HEK293 (cell line): Measurements from ENCODE around the gene SLAMF9.
A peak's percentile ranks its signal among the peaks of the same experiment; 100 is the strongest.

Experiments
- MZF1 ChIP-seq: fragments of 450-650 bp; formaldehyde crosslinking; IDR thresholded peaks from 2 replicates; pipeline ENCODE4 v1.5.1; 2017; ENCODE audit warnings: missing biosample characterization, missing genetic modification characterization, borderline replicate concordance
- PRDM10 ChIP-seq: fragments of 450-650 bp; formaldehyde crosslinking; IDR thresholded peaks from 2 replicates; pipeline ENCODE4 v1.5.1; 2016; ENCODE audit warnings: missing biosample characterization, missing genetic modification characterization
- SETDB1 ChIP-seq: IDR thresholded peaks from one replicate; pipeline ENCODE4 v1.6.1; 2017; ENCODE audit warnings: mild to moderate bottlenecking, low read length, moderate library complexity, mixed read lengths; ENCODE audit not compliant: insufficient read length
- SP2 ChIP-seq: fragments of 450-650 bp; formaldehyde crosslinking; IDR thresholded peaks from 2 replicates; pipeline ENCODE4 v1.5.1; 2016; ENCODE audit warnings: missing biosample characterization, missing genetic modification characterization
- ZFHX2 ChIP-seq: fragments of 450-650 bp; formaldehyde crosslinking; conservative IDR thresholded peaks from 2 replicates; pipeline ENCODE4 v1.5.1; 2016; ENCODE audit warnings: missing biosample characterization, missing genetic modification characterization
- ZFP37 ChIP-seq: fragments of 450-650 bp; formaldehyde crosslinking; IDR thresholded peaks from 2 replicates; pipeline ENCODE4 v1.5.1; 2016; ENCODE audit warnings: missing biosample characterization, missing genetic modification characterization
- ZFP69B ChIP-seq: fragments of 450-650 bp; formaldehyde crosslinking; IDR thresholded peaks from 2 replicates; pipeline ENCODE4 v1.5.1; 2016; ENCODE audit warnings: missing biosample characterization, missing genetic modification characterization
- ZNF112 ChIP-seq: fragments of 450-650 bp; formaldehyde crosslinking; IDR thresholded peaks from 2 replicates; pipeline ENCODE4 v1.5.0; 2017; ENCODE audit warnings: missing biosample characterization, missing genetic modification characterization
- ZNF202 ChIP-seq: fragments of 450-650 bp; formaldehyde crosslinking; IDR thresholded peaks from 2 replicates; pipeline ENCODE4 v1.5.1; 2016; ENCODE audit warnings: missing biosample characterization, missing genetic modification characterization, borderline replicate concordance
- ZNF214 ChIP-seq: fragments of 450-650 bp; formaldehyde crosslinking; IDR thresholded peaks from 2 replicates; pipeline ENCODE4 v1.5.1; 2017; ENCODE audit warnings: missing biosample characterization, mild to moderate bottlenecking, missing genetic modification characterization, borderline replicate concordance
- ZNF266 ChIP-seq: fragments of 450-650 bp; formaldehyde crosslinking; IDR thresholded peaks from 2 replicates; pipeline ENCODE4 v1.5.1; 2016; ENCODE audit warnings: missing biosample characterization, missing genetic modification characterization, low read depth
- ZNF274 ChIP-seq, 2 experiments: fragments of 200-500 bp in 1 of 2; fragments of 450-650 bp in 1 of 2; sonication (Bioruptor generic) in 1 of 2; formaldehyde crosslinking in 1 of 2; IDR thresholded peaks; 2 replicates each; pipeline versions ENCODE4 v1.5.1 to v1.6.1; 2014 to 2016; ENCODE audit warnings: borderline replicate concordance in 1 of 2, inconsistent platforms in 1 of 2, low read length in 1 of 2, missing biosample characterization in 1 of 2, missing genetic modification characterization in 1 of 2
- ZNF311 ChIP-seq: fragments of 450-650 bp; formaldehyde crosslinking; IDR thresholded peaks from 2 replicates; pipeline ENCODE4 v1.5.1; 2017; ENCODE audit warnings: missing biosample characterization, missing genetic modification characterization, borderline replicate concordance
- ZNF416 ChIP-seq: fragments of 450-650 bp; formaldehyde crosslinking; IDR thresholded peaks from 2 replicates; pipeline ENCODE4 v1.5.1; 2016; ENCODE audit warnings: missing biosample characterization, missing genetic modification characterization
- ZNF426 ChIP-seq: fragments of 450-650 bp; formaldehyde crosslinking; IDR thresholded peaks from 2 replicates; pipeline ENCODE4 v1.5.1; 2017; ENCODE audit warnings: missing biosample characterization, missing genetic modification characterization, mild to moderate bottlenecking, inconsistent platforms, moderate library complexity
- ZNF501 ChIP-seq: fragments of 450-650 bp; formaldehyde crosslinking; IDR thresholded peaks from 2 replicates; pipeline ENCODE4 v1.5.1; 2016; ENCODE audit warnings: missing biosample characterization, missing genetic modification characterization
- ZNF624 ChIP-seq: fragments of 450-650 bp; formaldehyde crosslinking; IDR thresholded peaks from 2 replicates; pipeline ENCODE4 v1.5.1; 2017; ENCODE audit warnings: missing biosample characterization, missing genetic modification characterization
- ZNF626 ChIP-seq: fragments of 450-650 bp; sonication (Bioruptor Pico); formaldehyde crosslinking; IDR thresholded peaks from 2 replicates; pipeline ENCODE4 v1.5.1; 2018; ENCODE audit warnings: missing biosample characterization, missing genetic modification characterization, inconsistent platforms
- ZNF843 ChIP-seq: fragments of 450-650 bp; formaldehyde crosslinking; IDR thresholded peaks from 2 replicates; pipeline ENCODE4 v1.5.1; 2016; ENCODE audit warnings: missing biosample characterization, missing genetic modification characterization
- ZSCAN16 ChIP-seq: fragments of 450-650 bp; formaldehyde crosslinking; IDR thresholded peaks from 2 replicates; pipeline ENCODE4 v1.5.1; 2016; ENCODE audit warnings: missing biosample characterization, missing genetic modification characterization
- ZSCAN23 ChIP-seq: fragments of 450-650 bp; formaldehyde crosslinking; IDR thresholded peaks from 2 replicates; pipeline ENCODE4 v1.5.1; 2016; ENCODE audit warnings: missing biosample characterization, missing genetic modification characterization
- TF ChIP-seq, protein P1 (sequence below): fragments of 450-650 bp; IDR thresholded peaks from 2 replicates; pipeline ENCODE4 v1.5.1; 2018; ENCODE audit warnings: missing biosample characterization, mild to moderate bottlenecking, missing genetic modification characterization
- TF ChIP-seq, protein P2 (sequence below): fragments of 450-650 bp; formaldehyde crosslinking; IDR thresholded peaks from 2 replicates; pipeline ENCODE4 v1.5.1; 2016; ENCODE audit warnings: missing biosample characterization, missing genetic modification characterization
- TF ChIP-seq, protein P3 (sequence below): fragments of 450-650 bp; formaldehyde crosslinking; conservative IDR thresholded peaks from 2 replicates; pipeline ENCODE4 v1.5.1; 2016; ENCODE audit warnings: low read depth, missing biosample characterization, missing genetic modification characterization
- TF ChIP-seq, protein P4 (sequence below): fragments of 450-650 bp; formaldehyde crosslinking; IDR thresholded peaks from 2 replicates; pipeline ENCODE4 v1.5.1; 2016; ENCODE audit warnings: missing biosample characterization, missing genetic modification characterization

SLAMF9 gene

GRCh38 chr1:159916242-159917051, 37.6 kb downstream of the SLAMF9 start (continued):
- TF ChIP-seq ZNF626 (tag by site-specific recombination), result no peak
- TF ChIP-seq, protein P1, sequence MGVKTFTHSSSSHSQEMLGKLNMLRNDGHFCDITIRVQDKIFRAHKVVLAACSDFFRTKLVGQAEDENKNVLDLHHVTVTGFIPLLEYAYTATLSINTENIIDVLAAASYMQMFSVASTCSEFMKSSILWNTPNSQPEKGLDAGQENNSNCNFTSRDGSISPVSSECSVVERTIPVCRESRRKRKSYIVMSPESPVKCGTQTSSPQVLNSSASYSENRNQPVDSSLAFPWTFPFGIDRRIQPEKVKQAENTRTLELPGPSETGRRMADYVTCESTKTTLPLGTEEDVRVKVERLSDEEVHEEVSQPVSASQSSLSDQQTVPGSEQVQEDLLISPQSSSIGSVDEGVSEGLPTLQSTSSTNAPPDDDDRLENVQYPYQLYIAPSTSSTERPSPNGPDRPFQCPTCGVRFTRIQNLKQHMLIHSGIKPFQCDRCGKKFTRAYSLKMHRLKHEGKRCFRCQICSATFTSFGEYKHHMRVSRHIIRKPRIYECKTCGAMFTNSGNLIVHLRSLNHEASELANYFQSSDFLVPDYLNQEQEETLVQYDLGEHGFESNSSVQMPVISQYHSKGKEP (tag by site-specific recombination), result peak; percentile 95
- peak; percentile 84 for TF ChIP-seq ZFHX2
- TF ChIP-seq, protein P2, sequence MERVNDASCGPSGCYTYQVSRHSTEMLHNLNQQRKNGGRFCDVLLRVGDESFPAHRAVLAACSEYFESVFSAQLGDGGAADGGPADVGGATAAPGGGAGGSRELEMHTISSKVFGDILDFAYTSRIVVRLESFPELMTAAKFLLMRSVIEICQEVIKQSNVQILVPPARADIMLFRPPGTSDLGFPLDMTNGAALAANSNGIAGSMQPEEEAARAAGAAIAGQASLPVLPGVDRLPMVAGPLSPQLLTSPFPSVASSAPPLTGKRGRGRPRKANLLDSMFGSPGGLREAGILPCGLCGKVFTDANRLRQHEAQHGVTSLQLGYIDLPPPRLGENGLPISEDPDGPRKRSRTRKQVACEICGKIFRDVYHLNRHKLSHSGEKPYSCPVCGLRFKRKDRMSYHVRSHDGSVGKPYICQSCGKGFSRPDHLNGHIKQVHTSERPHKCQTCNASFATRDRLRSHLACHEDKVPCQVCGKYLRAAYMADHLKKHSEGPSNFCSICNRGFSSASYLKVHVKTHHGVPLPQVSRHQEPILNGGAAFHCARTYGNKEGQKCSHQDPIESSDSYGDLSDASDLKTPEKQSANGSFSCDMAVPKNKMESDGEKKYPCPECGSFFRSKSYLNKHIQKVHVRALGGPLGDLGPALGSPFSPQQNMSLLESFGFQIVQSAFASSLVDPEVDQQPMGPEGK (tag by site-specific recombination), result peak; percentile 73
- peak; percentile 92 for TF ChIP-seq MZF1 (tag by site-specific recombination)
- no peak for TF ChIP-seq SETDB1
- TF ChIP-seq SP2 (tag by site-specific recombination), result peak; percentile 35
- TF ChIP-seq ZNF112 (tag by site-specific recombination), result no peak
- peak; percentile 84 for TF ChIP-seq PRDM10 (tag by site-specific recombination)
- peak; percentile 91 for TF ChIP-seq ZNF501 (tag by site-specific recombination)
- TF ChIP-seq ZNF624, result no peak
- no peak for TF ChIP-seq ZNF416
- TF ChIP-seq ZNF843, result peak; percentile 98
- TF ChIP-seq, protein P3, sequence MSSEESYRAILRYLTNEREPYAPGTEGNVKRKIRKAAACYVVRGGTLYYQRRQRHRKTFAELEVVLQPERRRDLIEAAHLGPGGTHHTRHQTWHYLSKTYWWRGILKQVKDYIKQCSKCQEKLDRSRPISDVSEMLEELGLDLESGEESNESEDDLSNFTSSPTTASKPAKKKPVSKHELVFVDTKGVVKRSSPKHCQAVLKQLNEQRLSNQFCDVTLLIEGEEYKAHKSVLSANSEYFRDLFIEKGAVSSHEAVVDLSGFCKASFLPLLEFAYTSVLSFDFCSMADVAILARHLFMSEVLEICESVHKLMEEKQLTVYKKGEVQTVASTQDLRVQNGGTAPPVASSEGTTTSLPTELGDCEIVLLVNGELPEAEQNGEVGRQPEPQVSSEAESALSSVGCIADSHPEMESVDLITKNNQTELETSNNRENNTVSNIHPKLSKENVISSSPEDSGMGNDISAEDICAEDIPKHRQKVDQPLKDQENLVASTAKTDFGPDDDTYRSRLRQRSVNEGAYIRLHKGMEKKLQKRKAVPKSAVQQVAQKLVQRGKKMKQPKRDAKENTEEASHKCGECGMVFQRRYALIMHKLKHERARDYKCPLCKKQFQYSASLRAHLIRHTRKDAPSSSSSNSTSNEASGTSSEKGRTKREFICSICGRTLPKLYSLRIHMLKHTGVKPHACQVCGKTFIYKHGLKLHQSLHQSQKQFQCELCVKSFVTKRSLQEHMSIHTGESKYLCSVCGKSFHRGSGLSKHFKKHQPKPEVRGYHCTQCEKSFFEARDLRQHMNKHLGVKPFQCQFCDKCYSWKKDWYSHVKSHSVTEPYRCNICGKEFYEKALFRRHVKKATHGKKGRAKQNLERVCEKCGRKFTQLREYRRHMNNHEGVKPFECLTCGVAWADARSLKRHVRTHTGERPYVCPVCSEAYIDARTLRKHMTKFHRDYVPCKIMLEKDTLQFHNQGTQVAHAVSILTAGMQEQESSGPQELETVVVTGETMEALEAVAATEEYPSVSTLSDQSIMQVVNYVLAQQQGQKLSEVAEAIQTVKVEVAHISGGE (tag by site-specific recombination), result no peak
- no peak for TF ChIP-seq ZNF426 (tag by site-specific recombination)
- TF ChIP-seq, protein P4, sequence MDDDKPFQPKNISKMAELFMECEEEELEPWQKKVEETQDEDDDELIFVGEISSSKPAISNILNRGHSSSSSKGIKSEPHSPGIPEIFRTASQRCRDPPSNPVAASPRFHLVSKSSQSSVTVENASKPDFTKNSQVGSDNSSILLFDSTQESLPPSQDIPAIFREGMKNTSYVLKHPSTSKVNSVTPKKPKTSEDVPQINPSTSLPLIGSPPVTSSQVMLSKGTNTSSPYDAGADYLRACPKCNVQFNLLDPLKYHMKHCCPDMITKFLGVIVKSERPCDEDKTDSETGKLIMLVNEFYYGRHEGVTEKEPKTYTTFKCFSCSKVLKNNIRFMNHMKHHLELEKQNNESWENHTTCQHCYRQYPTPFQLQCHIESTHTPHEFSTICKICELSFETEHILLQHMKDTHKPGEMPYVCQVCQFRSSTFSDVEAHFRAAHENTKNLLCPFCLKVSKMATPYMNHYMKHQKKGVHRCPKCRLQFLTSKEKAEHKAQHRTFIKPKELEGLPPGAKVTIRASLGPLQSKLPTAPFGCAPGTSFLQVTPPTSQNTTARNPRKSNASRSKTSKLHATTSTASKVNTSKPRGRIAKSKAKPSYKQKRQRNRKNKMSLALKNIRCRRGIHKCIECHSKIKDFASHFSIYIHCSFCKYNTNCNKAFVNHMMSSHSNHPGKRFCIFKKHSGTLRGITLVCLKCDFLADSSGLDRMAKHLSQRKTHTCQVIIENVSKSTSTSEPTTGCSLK, result no peak
- no peak for TF ChIP-seq ZNF266
- peak; percentile 90 for TF ChIP-seq ZSCAN23 (tag by site-specific recombination)
- no peak for TF ChIP-seq ZNF214 (tag by site-specific recombination)
- TF ChIP-seq ZSCAN16 (tag by site-specific recombination), result no peak
- no peak for TF ChIP-seq ZNF274 (IDR thresholded peaks at IDR 0.05; ENCODE audit: low read length)
- TF ChIP-seq ZNF274 (tag by site-specific recombination; IDR thresholded peaks at IDR 0.05; ENCODE audit: borderline replicate concordance), result no peak
- TF ChIP-seq ZFP69B (tag by site-specific recombination), result peak; percentile 87
- TF ChIP-seq ZNF311 (tag by site-specific recombination), result no peak
- peak; percentile 73; the same call in 1 of the 2 replicates for TF ChIP-seq ZFP37 (tag by site-specific recombination)
- TF ChIP-seq ZNF202 (tag by site-specific recombination), result no peak
